ENCODE results near the gene ATOH8. TPM values are rescaled to one million over a fixed set of nuclear protein-coding genes. Genes with fewer than 3 reads are reported as not detected.

Gene ATOH8
- total and polyA plus RNA-seq, 2 donors (not counting 1 experiment from before 2014, with no cell fraction given): not detected

DNA sequence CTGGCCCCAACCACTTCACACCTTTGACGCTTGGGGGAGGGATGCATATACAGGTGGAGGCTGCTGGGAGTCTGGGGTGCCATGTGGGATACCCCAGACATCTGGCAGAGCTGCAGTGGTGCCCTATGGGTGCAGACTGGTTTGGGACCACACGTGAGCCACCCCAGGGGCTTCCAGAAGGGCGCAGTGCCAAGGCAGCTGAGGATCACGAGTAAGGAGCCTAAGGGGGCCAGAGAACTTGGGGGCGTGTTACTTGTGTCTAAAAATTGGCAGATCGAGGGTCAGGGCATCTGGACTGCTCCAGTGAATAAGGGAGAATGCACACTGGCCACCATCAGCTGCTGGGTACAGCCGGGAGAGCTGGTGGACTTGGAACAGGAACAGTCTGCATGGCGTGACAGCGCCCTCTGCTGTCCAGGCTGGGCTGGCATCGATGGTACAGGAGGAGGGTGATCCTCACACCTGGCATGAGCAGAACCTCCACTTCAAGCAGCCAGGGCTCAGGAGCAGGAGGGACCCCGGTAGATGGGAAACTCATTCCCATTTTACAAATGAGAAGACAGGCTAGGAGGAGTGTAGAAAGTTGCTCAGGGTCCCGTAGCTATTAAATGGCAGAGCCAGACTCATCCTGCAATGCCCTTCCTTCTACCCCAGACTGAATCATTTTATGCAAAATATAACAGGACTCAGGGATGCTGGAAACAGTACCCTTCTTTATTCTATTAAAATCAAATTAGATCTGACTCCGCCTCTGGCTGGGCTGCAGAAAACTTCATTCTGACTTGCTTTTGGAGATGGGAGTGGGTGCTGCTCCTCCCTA is 60.4 kb downstream of the ATOH8 start:
- no peak overlapping the region for H3K27ac ChIP-seq (ENCODE audit: low read length in 2 of 2)
- WGBS (ENCODE audit: insufficient coverage): 19% methylated on average over 9 of the region's 13 CpGs
- Mint-ChIP-seq H3K27me3 (peaks cover 20% of the 10 kb centered on the region), H3K4me1 (no peaks in the 10 kb centered on the region), H3K9me3 (ENCODE audit: insufficient read depth) (no peaks in the 10 kb centered on the region), H3K4me3 (no peak overlapping the region), H3K27ac (no peak overlapping the region)
- no peak overlapping the region for H3K4me3 ChIP-seq (ENCODE audit: control extremely low read depth in 1 of 5, extremely low read depth in 1 of 5, insufficient read depth in 1 of 5, low read depth in 2 of 5, low read length in 4 of 5)
- POLR2A ChIA-PET: interaction anchor here (0.8 kb wide), 1 partner anchor 84 kb away, joined by 3 read pairs; no protein-coding TSS in a partner anchor
- no peak overlapping the region for H3K4me2 ChIP-seq (replicated peaks; ENCODE audit: low read depth, low read length, poor library complexity, severe bottlenecking)
- H3K79me2 ChIP-seq (ENCODE audit: control insufficient read depth, insufficient read depth, low read length): no peaks in the 10 kb centered on the region
- no peaks in the 10 kb centered on the region for H3K9me3 ChIP-seq (ENCODE audit: control extremely low read depth in 1 of 3, control insufficient read depth in 2 of 3, insufficient read depth in 1 of 3, low read length in 2 of 3)
- no peaks in the 10 kb centered on the region for H3K4me1 ChIP-seq (ENCODE audit: control insufficient read depth in 2 of 2, insufficient read depth in 2 of 2, low read length in 2 of 2)
- no peaks in the 10 kb centered on the region for H4K20me1 ChIP-seq (ENCODE audit: control insufficient read depth, insufficient read depth, low read length, poor library complexity, severe bottlenecking)
- CTCF ChIA-PET: interaction anchor here (0.5 to 24.3 kb wide), 30 partner anchors 10 to 490 kb away, joined by 3 to 528 read pairs (median 6); partner anchors contain the start of gene ATOH8
- TF ChIP-seq, protein P1, sequence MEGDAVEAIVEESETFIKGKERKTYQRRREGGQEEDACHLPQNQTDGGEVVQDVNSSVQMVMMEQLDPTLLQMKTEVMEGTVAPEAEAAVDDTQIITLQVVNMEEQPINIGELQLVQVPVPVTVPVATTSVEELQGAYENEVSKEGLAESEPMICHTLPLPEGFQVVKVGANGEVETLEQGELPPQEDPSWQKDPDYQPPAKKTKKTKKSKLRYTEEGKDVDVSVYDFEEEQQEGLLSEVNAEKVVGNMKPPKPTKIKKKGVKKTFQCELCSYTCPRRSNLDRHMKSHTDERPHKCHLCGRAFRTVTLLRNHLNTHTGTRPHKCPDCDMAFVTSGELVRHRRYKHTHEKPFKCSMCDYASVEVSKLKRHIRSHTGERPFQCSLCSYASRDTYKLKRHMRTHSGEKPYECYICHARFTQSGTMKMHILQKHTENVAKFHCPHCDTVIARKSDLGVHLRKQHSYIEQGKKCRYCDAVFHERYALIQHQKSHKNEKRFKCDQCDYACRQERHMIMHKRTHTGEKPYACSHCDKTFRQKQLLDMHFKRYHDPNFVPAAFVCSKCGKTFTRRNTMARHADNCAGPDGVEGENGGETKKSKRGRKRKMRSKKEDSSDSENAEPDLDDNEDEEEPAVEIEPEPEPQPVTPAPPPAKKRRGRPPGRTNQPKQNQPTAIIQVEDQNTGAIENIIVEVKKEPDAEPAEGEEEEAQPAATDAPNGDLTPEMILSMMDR (IDR thresholded peaks at IDR 0.05): peak; percentile 92
- no peak for TF ChIP-seq EZH2 (IDR thresholded peaks at IDR 0.05; ENCODE audit: borderline replicate concordance, insufficient read depth, low read depth, low read length, poor library complexity, severe bottlenecking)
- peaks cover 0 to 9% (median 1%) of the 10 kb centered on the region in 4 experiments for H3K27me3 ChIP-seq (replicated peaks in 1 of 4; ENCODE audit: control extremely low read depth in 1 of 4, control insufficient read depth in 3 of 4, insufficient read depth in 4 of 4, low read length in 3 of 4)
- no peak overlapping the region for H3K9ac ChIP-seq (ENCODE audit: low read length)
- H3K36me3 ChIP-seq (replicated peaks in 1 of 2; ENCODE audit: control extremely low read depth in 1 of 2, control insufficient read depth in 1 of 2, extremely low read depth in 1 of 2, insufficient read depth in 2 of 2, low read length in 1 of 2): no peaks in the 10 kb centered on the region
- DNase-seq (peak; percentile 82), ATAC-seq (ENCODE audit: low read depth) (peak; percentile 89)
- intact Hi-C loops (cut with micrococcal nuclease): loop anchor here (1.0 to 2.0 kb wide), 3 partner anchors 63 to 177 kb away; no protein-coding TSS in a partner anchor
- no peak overlapping the region for H2AFZ ChIP-seq (ENCODE audit: insufficient read depth, low read depth, low read length, poor library complexity, severe bottlenecking)
